Right renal pelvis (tissue), 4 donors: Measurements from ENCODE around the gene RBMS2. TPM values are rescaled to one million over a fixed set of nuclear protein-coding genes. Genes with fewer than 3 reads are reported as not detected.
A peak's percentile ranks its signal among the peaks of the same experiment; 100 is the strongest.
"Not testable (repeated sequence)": the region's sequence is repeated elsewhere in the genome, so short reads cannot be mapped to it uniquely, and the experiment has no call there.

Experiments used
- DNase-seq, 4 donors: peaks; one replicate each; pipeline ENCODE4 v3.0.0-alpha.2; 2013; ENCODE audit warnings: low read depth in 4 of 4, low spot score in 3 of 4, missing footprints in 1 of 4
- polyA plus RNA-seq, 4 donors: library from polyadenylated mRNA; unstranded; fragments of 120-200 nt; gene quantifications; one replicate each; pipeline ENCODE4 v1.2.1, GENCODE V29; 2013; ENCODE audit not compliant: insufficient read length in 4 of 4

Gene RBMS2
- polyA plus RNA-seq, 4 donors: 36.2 to 50.5 (median 42.6) TPM

DNA sequence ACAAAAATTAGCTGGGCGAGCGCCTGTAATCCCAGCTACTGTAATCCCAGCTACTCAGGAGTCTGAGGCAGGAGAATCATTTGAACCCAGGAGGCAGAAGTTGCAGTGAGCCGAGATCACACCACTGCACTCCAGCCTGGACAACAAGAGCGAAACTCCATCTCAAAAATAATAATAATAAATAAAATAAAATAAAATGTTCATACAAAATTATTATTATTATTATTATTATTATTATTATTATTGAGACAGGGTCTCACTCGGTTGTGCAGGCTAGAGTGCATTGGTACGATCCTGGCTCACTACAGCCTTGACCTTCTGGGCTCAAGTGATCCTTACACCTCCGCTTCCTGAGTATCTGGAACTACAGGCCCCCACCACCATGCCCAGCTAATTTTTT lies 55.6 kb downstream of the RBMS2 start:
- not testable (repeated sequence) for DNase-seq

DNA sequence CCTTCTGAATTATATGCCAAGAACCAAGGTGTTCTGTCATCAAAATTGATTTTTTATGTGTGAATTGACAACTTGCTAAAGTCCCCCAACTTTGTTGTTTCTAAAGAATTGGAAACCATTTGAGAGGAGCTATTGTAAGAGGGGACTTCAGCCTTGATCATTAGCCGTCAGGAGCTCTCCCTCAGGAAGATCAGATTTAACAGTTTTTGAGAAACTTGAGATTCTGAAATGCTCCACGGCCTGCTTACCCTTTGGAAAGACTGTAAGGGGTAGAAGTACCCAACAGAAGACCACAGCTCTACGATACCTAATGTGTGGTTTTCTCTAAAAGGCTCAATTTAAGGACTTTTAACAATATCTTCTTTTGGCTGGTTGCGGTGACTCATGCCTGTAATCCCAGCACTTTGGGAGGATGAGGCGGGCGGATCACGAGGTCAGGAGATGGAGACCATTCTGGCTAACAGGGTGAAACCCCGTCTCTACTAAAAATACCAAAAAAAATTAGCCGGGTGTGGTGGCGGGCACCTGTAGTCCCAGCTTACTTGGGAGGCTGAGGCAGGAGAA lies 57.4 kb downstream of the RBMS2 start:
- no peak for DNase-seq

- DNase-seq: no peak
Measured at GRCh38 chr12:56581418-56582145, 60.0 kb downstream of the RBMS2 start.

DNA sequence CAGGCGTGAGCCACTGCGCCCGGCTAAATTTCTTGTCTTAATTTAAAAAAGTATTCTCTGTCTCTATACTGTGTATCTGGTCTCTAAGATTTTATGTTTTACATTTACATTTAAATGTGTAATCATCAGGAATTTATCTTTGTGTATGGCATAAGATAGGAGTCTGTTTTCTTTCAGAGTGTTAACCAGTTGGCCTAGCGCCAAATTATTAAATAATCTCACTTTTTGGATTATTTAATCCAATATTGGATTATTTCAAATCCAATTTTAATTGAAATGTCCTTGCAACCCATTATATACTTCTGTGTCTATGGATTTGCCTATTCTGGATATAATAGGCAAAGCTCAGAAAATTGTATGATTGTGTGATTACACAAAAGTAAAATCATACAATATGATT lies 63.5 kb downstream of the RBMS2 start:
- DNase-seq: no peak

GRCh38 chr12:56589783-56590182 lies 68.2 kb downstream of the RBMS2 start:
- no peak for DNase-seq

- no peak for DNase-seq
Measured at GRCh38 chr12:56590237-56590830, 68.7 kb downstream of the RBMS2 start.

GRCh38 chr12:56591126-56591525 lies 69.5 kb downstream of the RBMS2 start:
- no peak for DNase-seq

- DNase-seq: no peak
Measured at GRCh38 chr12:56591961-56592360, 70.3 kb downstream of the RBMS2 start.

GRCh38 chr12:56593909-56594621 lies 72.4 kb downstream of the RBMS2 start:
- peak; percentile 37 to 51 (median 48) for DNase-seq

DNA sequence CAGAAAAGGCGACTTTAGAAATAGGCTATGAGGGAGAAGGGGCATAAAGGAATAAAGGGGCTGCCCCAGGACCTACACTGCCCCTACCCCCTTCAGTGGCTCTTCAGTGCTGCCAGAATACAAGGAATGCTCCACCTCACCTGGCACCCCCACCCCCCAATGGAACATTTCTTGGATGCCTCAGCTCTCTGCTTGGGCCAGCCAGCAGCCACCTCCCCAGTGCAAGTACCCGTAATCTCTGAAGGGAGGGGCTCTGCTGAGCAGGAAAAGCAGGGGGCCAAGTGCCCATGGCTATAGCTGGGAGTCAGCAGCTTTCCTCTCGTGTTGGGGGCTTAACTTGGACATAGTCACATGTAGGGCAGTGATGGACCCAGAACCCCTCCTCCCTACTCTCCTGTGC lies 75.2 kb downstream of the RBMS2 start:
- DNase-seq: no peak

DNA sequence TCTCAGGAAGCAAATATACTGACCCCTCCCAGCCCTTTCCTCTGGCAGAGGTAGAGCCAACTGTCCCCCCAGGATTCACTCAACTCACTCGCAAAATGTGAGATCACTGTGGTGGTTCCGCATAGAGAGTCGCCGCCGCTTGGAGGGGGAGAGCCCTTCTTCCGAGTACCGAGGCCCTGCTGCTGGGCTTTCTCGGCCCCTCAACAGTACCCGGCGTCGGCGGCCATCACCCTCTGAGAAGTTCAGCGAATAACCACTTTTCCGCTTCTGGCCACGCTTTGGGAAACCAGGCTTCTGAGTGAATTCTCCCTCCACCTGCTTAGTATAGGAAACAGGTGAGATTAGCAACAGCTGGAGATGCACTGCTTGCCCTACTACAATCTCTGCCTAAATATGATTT lies 77.4 kb downstream of the RBMS2 start:
- DNase-seq: no peak

GRCh38 chr12:56599797-56600196 lies 78.2 kb downstream of the RBMS2 start:
- DNase-seq: no peak

GRCh38 chr12:56600753-56601152 lies 79.1 kb downstream of the RBMS2 start:
- DNase-seq: no peak

- DNase-seq: no peak
Measured at GRCh38 chr12:56601503-56601902, 79.9 kb downstream of the RBMS2 start.

DNA sequence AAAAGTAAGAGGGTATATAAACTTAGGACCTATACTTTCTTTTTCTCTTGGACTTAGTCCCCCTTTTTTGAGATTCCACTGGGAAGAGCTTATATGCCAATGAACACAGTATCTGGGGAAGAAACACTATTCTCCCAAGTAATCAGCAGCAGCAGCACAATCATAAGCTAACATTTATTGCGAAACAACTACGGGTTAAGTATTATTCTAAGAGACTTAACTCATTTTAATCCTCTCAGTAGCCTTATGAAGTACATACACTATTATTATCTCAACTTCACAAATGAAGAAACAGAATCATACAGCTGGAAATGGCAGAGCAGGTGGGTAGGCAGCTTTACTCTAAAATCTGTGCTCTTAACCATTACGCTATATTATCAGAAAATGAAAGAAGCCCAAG lies 80.6 kb downstream of the RBMS2 start:
- no peak for DNase-seq

DNA sequence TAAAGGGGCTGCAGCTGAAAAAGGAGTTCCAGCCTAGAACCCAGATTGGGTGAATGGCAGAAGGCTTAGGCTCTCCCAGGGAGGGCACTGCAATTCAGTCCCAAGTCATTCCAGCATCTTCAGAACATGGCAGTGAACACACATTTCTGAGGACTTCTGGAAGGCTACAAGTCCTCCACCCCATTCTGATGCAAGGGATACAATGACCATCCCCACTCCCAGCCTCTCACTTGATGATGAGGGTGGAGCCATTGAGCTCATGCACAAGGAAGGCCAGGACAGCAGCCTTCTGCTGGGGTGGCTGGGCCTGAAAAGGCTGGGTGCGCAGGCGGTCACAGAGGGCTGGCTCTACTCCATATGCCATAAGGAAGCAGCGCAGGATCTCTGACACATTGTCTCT lies 82.7 kb downstream of the RBMS2 start:
- no peak for DNase-seq

GRCh38 chr12:56614627-56615026 lies 93.0 kb downstream of the RBMS2 start:
- DNase-seq: no peak

DNA sequence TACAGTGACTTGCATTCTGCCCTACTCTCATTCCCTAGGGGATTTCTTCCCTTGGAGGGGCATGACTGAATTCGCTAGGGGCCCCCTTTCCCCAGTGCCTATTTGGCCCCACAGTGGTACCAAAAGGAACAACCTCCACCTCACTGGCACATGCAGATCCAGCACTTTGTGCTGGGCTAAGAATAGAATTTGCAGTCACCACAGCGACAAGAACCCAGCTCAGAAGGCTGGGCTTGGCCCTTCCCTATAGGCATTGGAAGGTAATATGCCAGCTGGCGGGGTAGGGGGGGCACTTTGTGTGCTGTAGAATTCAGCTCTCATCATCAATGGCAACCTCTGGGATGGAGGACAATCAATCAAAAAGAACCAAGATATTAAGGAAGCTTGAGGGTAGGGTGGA lies 94.6 kb downstream of the RBMS2 start:
- no peak for DNase-seq

GRCh38 chr12:56616925-56617324 lies 95.3 kb downstream of the RBMS2 start:
- no peak for DNase-seq

GRCh38 chr12:56622535-56622934 lies 100.9 kb downstream of the RBMS2 start:
- DNase-seq: no peak

DNA sequence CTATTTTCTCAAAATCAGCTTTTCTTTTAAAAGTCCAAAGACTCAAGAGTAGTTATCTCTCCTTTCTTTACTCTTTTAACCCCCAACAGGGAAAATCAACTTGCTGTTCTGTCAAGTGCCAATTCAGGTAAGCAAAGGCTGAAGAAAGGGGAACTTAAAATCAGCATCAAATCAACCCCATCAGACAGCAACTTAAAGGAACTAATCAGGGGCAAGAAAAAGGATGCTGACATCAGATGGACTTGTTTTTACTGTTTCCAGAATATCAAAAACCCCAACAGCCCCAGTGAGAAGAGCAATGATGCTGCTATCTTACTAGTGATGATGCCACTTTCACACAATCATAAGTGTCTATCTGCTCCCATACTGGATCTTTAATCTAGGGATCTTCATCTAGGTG lies 105.1 kb downstream of the RBMS2 start:
- DNase-seq: no peak
